Kidney glomerular epithelial cell (primary cell): ENCODE measurements around the gene MYBL2.
"Not testable (repeated sequence)": the region's sequence is repeated elsewhere in the genome, so short reads cannot be mapped to it uniquely, and the experiment has no call there.

ENCODE experiments used
- DNase-seq: peaks from one replicate; lab custom pipeline; 2025; lab: John Stamatoyannopoulos, UW

MYBL2 gene

GRCh38 chr20:43752051-43752360 is 85.1 kb downstream of the MYBL2 start:
- no peak for DNase-seq

GRCh38 chr20:43752561-43753301 is 85.8 kb downstream of the MYBL2 start:
- peak; percentile 35 for DNase-seq

GRCh38 chr20:43755390-43755789 is 88.5 kb downstream of the MYBL2 start:
- no peak for DNase-seq

GRCh38 chr20:43755851-43756250 is 88.9 kb downstream of the MYBL2 start:
- no peak for DNase-seq

GRCh38 chr20:43757888-43758287 is 91.0 kb downstream of the MYBL2 start:
- not testable (repeated sequence) for DNase-seq

GRCh38 chr20:43761386-43762340 is 94.7 kb downstream of the MYBL2 start:
- DNase-seq: no peak

GRCh38 chr20:43762911-43763310 is 96.0 kb downstream of the MYBL2 start:
- no peak for DNase-seq

- no peak for DNase-seq
Measured at GRCh38 chr20:43765916-43766315, 99.0 kb downstream of the MYBL2 start.
